MG63 (cell line): Measurements from ENCODE around the gene LRPPRC. TPM values are rescaled to one million over a fixed set of nuclear protein-coding genes. Genes with fewer than 3 reads are reported as not detected.
"Not testable (repeated sequence)": the region's sequence is repeated elsewhere in the genome, so short reads cannot be mapped to it uniquely, and the experiment has no call there.

ENCODE experiments used
- DNase-seq: peaks from one replicate; pipeline ENCODE4 v3.0.0-alpha.2; 2020
- H3K27me3 ChIP-seq: fragments of 250-450 bp; sonication (Bioruptor Pico); 2 replicates; pipeline ENCODE4 v1.5.1; 2020; ENCODE audit warnings: mild to moderate bottlenecking, moderate library complexity
- H3K36me3 ChIP-seq: fragments of 250-450 bp; sonication (Bioruptor Pico); 2 replicates; pipeline ENCODE4 v1.5.1; 2020; ENCODE audit warnings: mild to moderate bottlenecking, moderate library complexity
- H3K4me3 ChIP-seq: fragments of 250-450 bp; sonication (Bioruptor Pico); 2 replicates; pipeline ENCODE4 v1.5.1; 2020; ENCODE audit warnings: mild to moderate bottlenecking, moderate library complexity
- H3K9me3 ChIP-seq: fragments of 250-450 bp; sonication (Bioruptor Pico); 2 replicates; pipeline ENCODE4 v1.5.1; 2020; ENCODE audit warnings: mild to moderate bottlenecking, moderate library complexity
- total RNA-seq: library from RNA; depleted of rRNA; stranded (reverse); fragments of >200 nt; shearing (Covaris generic); gene quantifications from 2 replicates; pipeline ENCODE4 v1.2.3, GENCODE V29; 2014; ENCODE audit warnings: low replicate concordance

The LRPPRC gene
- total RNA-seq, 1 experiment from 2014 or later, result 105 TPM

GRCh38 chr2:43941966-43942365 is 53.8 kb downstream of the LRPPRC start:
- H3K9me3 ChIP-seq, result no peaks in the 10 kb centered on the region
- no peaks in the 10 kb centered on the region for H3K27me3 ChIP-seq
- peaks cover 75% of the 10 kb centered on the region for H3K36me3 ChIP-seq
- no peak overlapping the region for H3K4me3 ChIP-seq
- DNase-seq, result no peak

GRCh38 chr2:43941359-43941758 is 54.4 kb downstream of the LRPPRC start:
- no peak for DNase-seq
- Histone ChIP-seq H3K27me3 (no peaks in the 10 kb centered on the region), H3K36me3 (peaks cover 76% of the 10 kb centered on the region), H3K4me3 (no peak overlapping the region), H3K9me3 (no peaks in the 10 kb centered on the region)

- H3K4me3 ChIP-seq, result no peak overlapping the region
- no peak for DNase-seq
- peaks cover 67% of the 10 kb centered on the region for H3K36me3 ChIP-seq
- no peaks in the 10 kb centered on the region for H3K27me3 ChIP-seq
- H3K9me3 ChIP-seq, result no peaks in the 10 kb centered on the region
Measured at GRCh38 chr2:43939695-43940256, 56.0 kb downstream of the LRPPRC start.

GRCh38 chr2:43937269-43937820 is 58.4 kb downstream of the LRPPRC start:
- H3K27me3 ChIP-seq, result no peaks in the 10 kb centered on the region
- no peak for DNase-seq

GRCh38 chr2:43934567-43934966 is 61.2 kb downstream of the LRPPRC start:
- no peak overlapping the region for H3K4me3 ChIP-seq
- no peaks in the 10 kb centered on the region for H3K9me3 ChIP-seq
- no peak for DNase-seq
- H3K27me3 ChIP-seq, result no peaks in the 10 kb centered on the region
- peaks cover 76% of the 10 kb centered on the region for H3K36me3 ChIP-seq

More at GRCh38 chr2:43937269-43937820, 58.4 kb downstream of the LRPPRC start:
- no peak overlapping the region for H3K4me3 ChIP-seq
- H3K36me3 ChIP-seq, result peaks cover 67% of the 10 kb centered on the region
- H3K9me3 ChIP-seq, result no peaks in the 10 kb centered on the region

GRCh38 chr2:43931293-43931692 is 64.5 kb downstream of the LRPPRC start:
- no peak for DNase-seq
- Histone ChIP-seq H3K27me3 (no peaks in the 10 kb centered on the region), H3K36me3 (peaks cover 80% of the 10 kb centered on the region), H3K9me3 (no peaks in the 10 kb centered on the region), H3K4me3 (no peak overlapping the region)

- Histone ChIP-seq H3K4me3 (no peak overlapping the region), H3K36me3 (peaks cover 75% of the 10 kb centered on the region), H3K9me3 (no peaks in the 10 kb centered on the region), H3K27me3 (no peaks in the 10 kb centered on the region)
- no peak for DNase-seq
Measured at GRCh38 chr2:43927442-43927841, 68.3 kb downstream of the LRPPRC start.

- DNase-seq, result no peak
- Histone ChIP-seq H3K36me3 (peaks cover 76% of the 10 kb centered on the region), H3K4me3 (no peak overlapping the region), H3K9me3 (no peaks in the 10 kb centered on the region), H3K27me3 (no peaks in the 10 kb centered on the region)
Measured at GRCh38 chr2:43925431-43925830, 70.4 kb downstream of the LRPPRC start.

- H3K36me3 ChIP-seq, result peaks cover 73% of the 10 kb centered on the region
- no peak overlapping the region for H3K4me3 ChIP-seq
Measured at GRCh38 chr2:43924463-43924862, 71.3 kb downstream of the LRPPRC start.

GRCh38 chr2:43911136-43911790 is 84.5 kb downstream of the LRPPRC start:
- peaks cover 67% of the 10 kb centered on the region for H3K36me3 ChIP-seq
- H3K9me3 ChIP-seq, H3K27me3 ChIP-seq, DNase-seq, H3K4me3 ChIP-seq: not testable (repeated sequence)

More at GRCh38 chr2:43924463-43924862, 71.3 kb downstream of the LRPPRC start:
- Histone ChIP-seq H3K27me3 (no peaks in the 10 kb centered on the region), H3K9me3 (no peaks in the 10 kb centered on the region)
- no peak for DNase-seq

- no peaks in the 10 kb centered on the region for H3K9me3 ChIP-seq
- H3K4me3 ChIP-seq, result no peak overlapping the region
- H3K36me3 ChIP-seq, result peaks cover 53% of the 10 kb centered on the region
- no peak for DNase-seq
- H3K27me3 ChIP-seq, result no peaks in the 10 kb centered on the region
Measured at GRCh38 chr2:43906448-43907109, 89.2 kb downstream of the LRPPRC start.

- H3K27me3 ChIP-seq, result no peaks in the 10 kb centered on the region
- no peak overlapping the region for H3K4me3 ChIP-seq
- no peak for DNase-seq
- peaks cover 53% of the 10 kb centered on the region for H3K36me3 ChIP-seq
- H3K9me3 ChIP-seq, result no peaks in the 10 kb centered on the region
Measured at GRCh38 chr2:43905871-43906270, 89.9 kb downstream of the LRPPRC start.

- Histone ChIP-seq H3K9me3 (no peaks in the 10 kb centered on the region), H3K36me3 (peaks cover 52% of the 10 kb centered on the region), H3K4me3 (no peak overlapping the region), H3K27me3 (no peaks in the 10 kb centered on the region)
- no peak for DNase-seq
Measured at GRCh38 chr2:43905371-43905803, 90.4 kb downstream of the LRPPRC start.

GRCh38 chr2:43899589-43899988 is 96.2 kb downstream of the LRPPRC start:
- Histone ChIP-seq H3K36me3 (peaks cover 74% of the 10 kb centered on the region), H3K27me3 (no peaks in the 10 kb centered on the region), H3K4me3 (no peak overlapping the region), H3K9me3 (no peaks in the 10 kb centered on the region)
- DNase-seq, result no peak

- Histone ChIP-seq H3K36me3 (peaks cover 75% of the 10 kb centered on the region), H3K9me3 (no peaks in the 10 kb centered on the region), H3K4me3 (no peak overlapping the region), H3K27me3 (no peaks in the 10 kb centered on the region)
- DNase-seq, result no peak
Measured at GRCh38 chr2:43898838-43899346, 96.9 kb downstream of the LRPPRC start.

- Histone ChIP-seq H3K27me3 (no peaks in the 10 kb centered on the region), H3K36me3 (peaks cover 77% of the 10 kb centered on the region), H3K4me3 (no peak overlapping the region), H3K9me3 (no peaks in the 10 kb centered on the region)
- DNase-seq, result no peak
Measured at GRCh38 chr2:43898134-43898837, 97.5 kb downstream of the LRPPRC start.

GRCh38 chr2:43897492-43897891 is 98.3 kb downstream of the LRPPRC start:
- DNase-seq, result no peak
- peaks cover 85% of the 10 kb centered on the region for H3K36me3 ChIP-seq
- H3K27me3 ChIP-seq, result no peaks in the 10 kb centered on the region
- no peaks in the 10 kb centered on the region for H3K9me3 ChIP-seq
- H3K4me3 ChIP-seq, result no peak overlapping the region
